HG02798 (cell line): ENCODE data around the gene PLXDC2.

Experiments used
- ATAC-seq: cut with Tn5 transposase; IDR thresholded peaks from one replicate; pipeline ENCODE4 v1.9.1; 2021; ENCODE audit warnings: mild to moderate bottlenecking; ENCODE audit not compliant: unreplicated experiment, poor library complexity

Gene PLXDC2

GRCh38 chr10:20090831-20091230 lies 274.6 kb downstream of the PLXDC2 start:
- ATAC-seq = no peak

DNA sequence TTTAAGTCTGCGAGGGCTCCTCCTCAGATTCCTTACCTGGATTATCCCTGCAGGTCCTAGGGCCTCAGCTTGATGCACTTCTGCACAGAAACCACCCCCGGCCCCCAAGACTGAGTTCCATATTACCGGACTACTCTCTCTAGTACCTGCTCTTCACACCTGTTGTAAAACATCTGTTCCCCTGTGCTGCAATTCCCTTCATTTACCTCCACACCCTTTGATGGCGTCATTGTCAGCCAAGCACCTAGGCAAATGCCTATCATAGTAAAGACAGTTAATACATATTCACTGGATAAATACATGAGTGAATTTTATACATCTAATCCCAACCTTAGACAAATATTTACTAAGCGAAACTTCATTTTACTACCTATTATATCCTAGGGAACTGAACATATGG lies 275.5 kb downstream of the PLXDC2 start:
- no peak for ATAC-seq

DNA sequence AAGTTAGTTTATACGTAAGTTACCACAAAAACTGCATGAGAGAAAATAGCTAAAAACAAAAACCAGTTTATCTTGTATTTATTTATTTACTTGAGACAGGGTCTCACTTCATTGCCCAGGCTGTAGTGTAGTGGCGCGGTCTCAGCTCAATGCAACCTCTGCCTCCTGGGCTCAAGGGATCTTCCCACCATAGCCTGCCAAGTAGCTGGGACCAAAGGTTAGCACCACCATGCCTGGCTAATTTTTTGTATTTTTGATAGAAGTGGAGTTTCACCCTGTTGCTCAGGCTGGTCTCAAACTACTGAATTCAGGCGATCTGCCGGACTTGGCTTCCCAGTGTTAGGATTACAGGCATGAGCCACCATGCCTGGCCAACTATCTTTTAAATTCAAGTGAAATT lies 277.4 kb downstream of the PLXDC2 start:
- ATAC-seq = no peak

DNA sequence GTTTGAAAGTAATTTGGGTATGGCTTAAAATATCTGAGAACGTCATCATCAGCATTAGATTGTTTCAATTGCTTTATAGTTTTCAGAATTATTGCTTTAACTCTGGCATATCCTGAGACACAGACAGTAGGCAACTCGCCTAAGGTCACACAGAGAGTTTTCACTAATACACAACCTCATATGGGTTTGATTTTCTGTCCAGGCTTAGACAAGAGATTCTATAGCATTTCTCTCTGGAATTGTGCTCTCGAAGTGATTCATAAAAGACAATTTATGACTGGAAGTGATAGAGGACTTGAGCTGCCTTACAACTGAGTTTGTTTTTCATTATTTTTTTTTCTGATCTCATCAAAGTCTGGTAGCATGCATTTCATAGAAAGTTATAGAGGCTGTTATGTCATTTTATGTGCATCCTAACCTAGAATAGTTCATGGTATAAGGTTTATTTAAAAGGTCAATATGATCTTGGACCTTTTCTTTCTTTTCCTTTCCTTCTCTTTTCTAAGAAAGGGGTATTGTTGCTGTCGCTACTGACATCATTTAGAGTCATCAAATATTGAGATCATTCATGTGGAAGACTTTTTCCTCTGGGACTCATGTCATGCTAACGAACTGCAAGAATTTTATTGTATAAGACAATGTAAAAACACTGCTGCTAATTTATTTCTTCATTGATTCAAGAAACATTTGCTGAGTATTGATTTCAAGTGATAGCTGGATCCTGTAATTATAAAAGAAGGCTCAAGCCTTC lies 278.2 kb downstream of the PLXDC2 start:
- no peak for ATAC-seq

GRCh38 chr10:20100171-20100570 lies 283.9 kb downstream of the PLXDC2 start:
- no peak for ATAC-seq

GRCh38 chr10:20105236-20105635 lies 289.0 kb downstream of the PLXDC2 start:
- ATAC-seq = no peak

DNA sequence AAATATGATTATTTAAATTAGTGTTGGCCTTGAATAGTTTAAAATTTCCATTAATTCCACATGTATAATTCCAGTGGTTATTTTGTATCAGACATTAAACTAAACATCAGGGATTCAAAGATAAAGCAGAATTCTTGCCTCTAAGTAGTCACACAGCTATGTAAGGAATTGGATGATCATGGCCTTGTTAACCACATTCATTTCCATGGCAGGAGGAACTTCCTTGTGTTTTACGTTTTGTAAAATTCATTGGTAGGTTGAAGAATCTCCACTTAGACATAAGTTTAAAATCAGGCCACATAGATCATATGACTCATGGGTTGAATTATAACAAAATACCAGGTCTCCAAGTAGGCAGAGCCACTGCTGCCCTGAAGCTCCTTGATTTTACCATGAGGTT lies 289.7 kb downstream of the PLXDC2 start:
- ATAC-seq = no peak

- no peak for ATAC-seq
Measured at GRCh38 chr10:20108021-20108420, 291.8 kb downstream of the PLXDC2 start.

- no peak for ATAC-seq
Measured at GRCh38 chr10:20109613-20110012, 293.4 kb downstream of the PLXDC2 start.

DNA sequence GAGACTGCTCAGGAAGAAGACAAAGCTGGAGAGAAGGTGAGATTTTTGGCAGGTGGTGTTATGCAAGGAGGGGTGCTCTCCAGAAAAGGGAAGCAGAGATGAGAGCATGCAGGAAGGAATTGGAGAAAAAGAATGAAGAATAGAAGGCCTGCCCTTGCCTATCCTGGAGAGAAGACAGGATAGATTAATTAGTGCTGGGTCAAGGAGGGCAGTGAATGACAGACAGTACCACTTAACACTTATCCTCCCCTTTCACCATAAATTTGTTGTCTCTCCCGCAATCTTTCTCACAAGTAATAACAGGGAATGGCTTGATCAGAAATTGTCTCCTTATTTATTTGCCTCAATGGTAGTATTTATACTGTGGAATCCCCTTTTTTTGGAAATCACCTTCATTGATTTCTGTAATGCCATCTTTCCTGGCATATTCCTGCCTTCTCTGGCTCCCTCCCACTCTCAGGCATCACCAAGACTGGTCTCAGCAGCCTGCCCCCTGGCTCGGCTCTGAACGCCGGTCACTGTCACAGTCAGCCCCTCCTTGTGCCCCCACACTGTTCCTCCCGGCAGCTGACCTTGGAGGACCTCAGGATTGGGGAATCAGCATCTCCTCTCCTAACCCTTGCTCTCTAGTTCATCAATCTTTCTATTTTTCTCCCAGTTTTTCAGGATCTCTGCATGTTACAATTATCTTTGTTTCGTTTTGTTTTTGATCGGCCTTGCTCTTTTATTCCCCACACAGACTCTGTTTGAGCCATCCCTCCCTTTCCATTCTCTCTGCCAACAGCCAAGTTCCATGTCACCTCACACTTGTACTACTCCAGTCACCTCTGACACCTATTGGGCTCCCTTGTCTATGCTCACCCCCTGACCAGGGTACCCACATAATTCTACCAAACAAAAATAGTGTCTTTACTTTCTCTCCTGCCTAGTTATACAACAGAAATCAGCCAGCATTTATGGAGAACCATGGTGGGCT lies 294.2 kb downstream of the PLXDC2 start:
- no peak for ATAC-seq

DNA sequence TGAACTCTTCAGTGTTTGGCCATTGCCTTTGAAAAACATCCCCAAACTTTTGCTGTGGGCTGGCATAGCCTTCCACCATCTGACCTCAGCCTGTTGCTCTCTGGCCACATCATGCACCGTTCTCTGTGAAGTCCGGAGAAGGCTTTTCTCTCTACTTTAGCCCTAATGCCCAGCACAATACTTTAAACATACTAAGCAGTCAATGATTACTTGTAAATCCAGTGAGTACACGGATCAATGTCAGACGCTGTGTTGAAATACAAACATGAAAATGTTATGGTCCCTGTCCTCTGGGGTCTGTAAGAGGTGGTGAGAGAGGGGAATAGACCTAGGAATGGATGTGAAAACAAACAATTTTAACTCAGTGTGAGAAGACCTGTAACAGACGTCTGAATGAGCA lies 297.9 kb downstream of the PLXDC2 start:
- no peak for ATAC-seq

DNA sequence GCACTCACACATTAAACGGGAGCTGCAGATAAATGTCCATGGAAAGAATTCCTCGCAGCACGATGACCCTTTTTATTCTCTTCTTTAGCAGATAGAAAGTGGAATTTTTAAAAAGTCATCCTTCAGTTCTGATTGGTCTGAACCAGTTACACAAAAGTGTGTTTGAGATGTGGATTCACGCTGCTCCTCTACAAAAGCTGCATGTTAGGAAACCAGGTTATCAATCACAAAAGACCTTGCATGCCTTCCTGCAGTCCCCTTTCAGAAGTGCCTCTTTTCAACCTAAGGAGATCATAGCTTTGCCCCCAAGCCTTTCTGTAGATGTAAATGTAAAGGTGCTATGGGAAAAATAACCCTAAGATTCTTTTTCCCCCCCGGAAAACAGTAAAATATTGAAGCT lies 299.7 kb downstream of the PLXDC2 start:
- ATAC-seq = no peak

- no peak for ATAC-seq
Measured at GRCh38 chr10:20117471-20117870, 301.2 kb downstream of the PLXDC2 start.

- no peak for ATAC-seq
Measured at GRCh38 chr10:20118119-20118518, 301.9 kb downstream of the PLXDC2 start.

- ATAC-seq = no peak
Measured at GRCh38 chr10:20128811-20129210, 312.6 kb downstream of the PLXDC2 start.

- no peak for ATAC-seq
Measured at GRCh38 chr10:20132816-20133215, 316.6 kb downstream of the PLXDC2 start.

DNA sequence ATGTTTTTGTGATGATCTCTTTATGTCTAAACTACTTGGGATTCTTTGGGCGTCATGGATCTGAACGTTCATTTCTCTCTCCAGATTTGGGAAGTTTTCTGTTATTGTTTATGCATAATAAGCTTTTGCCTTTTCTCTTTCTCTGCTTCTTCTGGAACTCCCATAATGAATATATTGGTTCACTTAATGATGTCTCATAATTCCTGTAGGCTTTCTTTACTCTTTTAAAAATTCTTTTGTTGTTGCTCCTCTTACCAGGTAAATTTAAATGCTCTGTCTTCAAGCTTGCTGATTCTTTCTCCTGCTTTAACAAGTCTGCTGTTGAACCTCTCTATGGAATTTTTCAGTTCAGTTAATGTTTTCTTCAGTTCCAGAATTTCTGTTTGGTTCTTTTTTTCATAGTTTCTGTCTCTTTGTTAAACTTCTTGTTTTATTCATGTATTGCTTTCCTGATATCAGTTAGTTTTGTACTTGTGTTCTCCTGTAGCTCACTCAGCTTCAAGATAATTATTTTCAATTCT lies 317.5 kb downstream of the PLXDC2 start:
- no peak for ATAC-seq

DNA sequence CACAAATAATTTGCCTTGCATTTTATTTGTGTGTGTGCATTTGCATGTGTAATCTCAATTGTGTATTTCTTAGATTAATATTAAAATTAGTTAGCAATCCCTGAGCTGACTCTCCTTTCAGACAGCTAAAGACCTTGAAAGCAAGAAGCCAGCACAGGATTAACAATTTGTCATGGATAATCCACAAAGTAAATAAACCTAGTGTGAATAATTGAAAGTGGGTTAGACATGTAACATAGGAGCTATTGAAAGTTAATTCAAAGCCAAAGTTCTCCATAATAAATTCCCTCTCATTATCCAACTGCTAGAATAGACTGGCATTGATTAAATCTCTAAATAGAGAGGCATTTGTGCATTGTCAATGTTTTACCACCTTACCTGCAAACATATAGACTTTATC lies 326.1 kb downstream of the PLXDC2 start:
- ATAC-seq = no peak

DNA sequence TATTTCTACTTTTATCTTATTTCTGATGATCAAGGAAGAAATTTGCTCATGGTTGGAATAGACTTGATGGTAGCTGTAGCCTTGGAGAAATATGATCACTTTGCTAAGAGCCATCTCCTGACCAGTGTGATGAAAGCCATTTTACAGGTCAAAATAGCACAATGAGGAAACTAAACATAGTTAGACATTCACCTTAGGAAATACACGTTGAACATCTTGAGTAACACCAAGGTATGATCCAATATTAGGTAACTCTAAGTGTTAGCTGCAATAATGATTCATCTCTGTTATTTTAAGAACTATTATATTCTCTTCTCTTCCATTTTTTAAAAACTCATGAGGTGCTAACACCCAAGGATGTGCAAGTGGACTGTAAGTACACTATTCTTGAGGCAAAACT lies 328.0 kb downstream of the PLXDC2 start:
- ATAC-seq = no peak

DNA sequence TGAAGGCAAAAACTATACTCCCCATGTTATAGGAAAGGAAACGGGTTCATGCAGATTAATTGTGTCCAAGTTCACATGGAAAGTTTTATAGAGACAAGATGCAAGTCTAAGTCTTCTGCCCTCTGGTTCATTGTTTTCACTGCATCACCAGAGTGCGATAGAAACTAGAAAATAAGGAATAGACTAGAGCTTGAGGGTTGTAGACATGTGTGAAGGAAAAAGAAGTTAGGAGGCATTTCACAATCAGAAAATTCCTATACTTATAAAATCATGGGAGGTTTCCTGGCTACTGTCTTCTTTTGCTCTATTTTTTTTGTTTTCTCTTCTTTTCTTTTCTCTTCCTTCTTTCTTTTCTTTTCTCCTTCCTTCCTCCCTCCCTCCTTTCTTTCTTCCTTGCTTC lies 329.8 kb downstream of the PLXDC2 start:
- ATAC-seq = no peak

DNA sequence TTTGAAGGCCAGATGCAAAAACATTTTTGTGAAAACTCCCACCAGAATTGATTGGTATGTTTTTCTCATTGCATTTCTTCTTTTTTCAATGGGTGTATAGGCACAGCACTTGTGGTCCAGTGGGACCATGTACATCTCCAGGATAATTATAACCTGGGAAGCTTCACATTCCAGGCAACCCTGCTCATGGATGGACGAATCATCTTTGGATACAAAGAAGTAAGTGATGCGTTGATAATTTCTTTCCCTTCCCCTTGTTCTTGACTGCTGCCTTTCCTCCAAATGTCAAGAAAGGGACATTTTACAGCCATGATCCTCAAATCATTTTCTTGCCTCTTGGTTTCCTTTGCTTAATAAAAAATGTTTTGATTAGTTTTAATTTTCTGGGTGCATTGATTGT lies 331.5 kb downstream of the PLXDC2 start:
- ATAC-seq = no peak
